ENCODE measurements around the gene BCL7C. TPM values are rescaled to one million over a fixed set of nuclear protein-coding genes. Genes with fewer than 3 reads are reported as not detected.
A peak's percentile ranks its signal among the peaks of the same experiment; 100 is the strongest.

Gene BCL7C
- total and polyA plus RNA-seq, 12 donors, result 24.2 to 68.8 (median 27.5) TPM

DNA sequence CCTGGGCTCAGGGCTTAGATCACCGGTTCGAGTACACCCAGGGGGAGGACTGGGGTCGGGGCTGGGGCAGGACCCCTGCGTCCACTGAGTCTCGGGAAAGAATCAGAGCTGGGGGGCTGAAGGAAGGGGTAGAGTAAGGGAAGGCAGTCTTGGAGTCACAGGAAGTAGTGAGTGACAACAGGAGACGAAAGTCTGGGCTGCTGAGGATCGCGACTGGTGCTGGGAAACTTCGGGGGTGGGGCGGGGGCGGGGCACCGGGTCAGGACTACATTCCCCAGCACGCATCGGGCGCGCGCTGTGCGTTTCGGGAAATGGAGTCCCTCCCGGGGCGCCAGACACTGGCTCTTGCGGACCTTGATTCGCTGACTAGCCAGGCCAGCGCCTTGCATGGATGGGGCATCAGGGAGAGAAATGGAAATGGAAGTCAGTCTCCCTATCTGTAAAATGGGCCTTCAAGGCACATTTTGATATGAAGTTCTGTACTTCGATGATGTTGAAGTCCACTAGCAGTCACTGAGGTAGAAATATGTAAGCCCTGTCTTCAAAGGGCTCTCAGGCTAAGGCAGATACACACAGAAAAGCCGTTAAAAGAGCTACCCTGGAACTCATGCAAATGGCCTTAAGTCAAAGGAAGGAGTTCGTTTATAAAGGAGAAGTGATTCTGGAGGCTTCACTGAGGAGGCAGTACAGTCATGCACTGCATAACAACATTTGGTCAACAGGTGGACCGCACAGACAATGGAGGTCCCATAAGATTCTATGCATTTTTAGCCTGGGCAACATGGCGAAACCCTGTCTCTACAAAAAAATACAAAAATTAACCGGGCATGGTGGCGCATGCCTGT, 3.2 kb upstream of the BCL7C start:
- intact Hi-C loops (cut with DNase I), result loop anchor here in 3 of 10 donors (2.0 kb wide), 2 partner anchors 22 to 26 kb away; partner anchors contain the start of gene FBXL19 (in 1 of the 3)
- peak; percentile 62 to 81 (median 72) for ATAC-seq
- WGBS, 2 donors, result 18 to 19% methylated on average over 31 of the region's 31 CpGs
- Histone ChIP-seq H3K4me3 (peak overlapping the region; percentile 45 to 74 (median 60)), H3K36me3 (peaks cover 0 to 6% (median 0%) of the 10 kb centered on the region in 9 donors), H3K4me1 (peaks cover 13 to 62% (median 45%) of the 10 kb centered on the region in 9 donors), H3K27ac (peak overlapping the region; percentile 92 to 100 (median 98)), H3K9me3 (no peaks in the 10 kb centered on the region), H3K27me3 (no peaks in the 10 kb centered on the region)
- no peak for TF ChIP-seq CTCF (IDR thresholded peaks at IDR 0.05)
- DNase-seq, result peak; percentile 90 to 92

GRCh38 chr16:30896261-30896888, 2.5 kb upstream of the BCL7C start, which contains the start of gene CTF1:
Gene CTF1, plus strand, starts transcription at chr16:30896614. Its CDS starts 30 bp downstream, at chr16:30896644.
- 6 to 19% methylated on average over 28 to 31 of the region's 31 CpGs for WGBS, 2 donors
- intact Hi-C loops (cut with DNase I), result loop anchor here in 3 of 10 donors (2.0 kb wide), 2 partner anchors 22 to 26 kb away; partner anchors contain the start of gene FBXL19 (in 1 of the 3)
- ATAC-seq, result peak; percentile 70 to 88 (median 81)
- H3K36me3 ChIP-seq, result peaks cover 0 to 14% (median 5%) of the 10 kb centered on the region in 9 donors
- peaks cover 13 to 57% (median 40%) of the 10 kb centered on the region in 9 donors for H3K4me1 ChIP-seq
- H3K27ac ChIP-seq, result peak within 1 kb of the TSS; percentile 92 to 100 (median 98)
- no peaks in the 10 kb centered on the region for H3K9me3 ChIP-seq
- no peak for TF ChIP-seq CTCF (IDR thresholded peaks at IDR 0.05)
- H3K27me3 ChIP-seq, result no peaks in the 10 kb centered on the region
- peak within 1 kb of the TSS; percentile 45 to 74 (median 60) for H3K4me3 ChIP-seq
- peak; percentile 79 to 83 for DNase-seq

DNA sequence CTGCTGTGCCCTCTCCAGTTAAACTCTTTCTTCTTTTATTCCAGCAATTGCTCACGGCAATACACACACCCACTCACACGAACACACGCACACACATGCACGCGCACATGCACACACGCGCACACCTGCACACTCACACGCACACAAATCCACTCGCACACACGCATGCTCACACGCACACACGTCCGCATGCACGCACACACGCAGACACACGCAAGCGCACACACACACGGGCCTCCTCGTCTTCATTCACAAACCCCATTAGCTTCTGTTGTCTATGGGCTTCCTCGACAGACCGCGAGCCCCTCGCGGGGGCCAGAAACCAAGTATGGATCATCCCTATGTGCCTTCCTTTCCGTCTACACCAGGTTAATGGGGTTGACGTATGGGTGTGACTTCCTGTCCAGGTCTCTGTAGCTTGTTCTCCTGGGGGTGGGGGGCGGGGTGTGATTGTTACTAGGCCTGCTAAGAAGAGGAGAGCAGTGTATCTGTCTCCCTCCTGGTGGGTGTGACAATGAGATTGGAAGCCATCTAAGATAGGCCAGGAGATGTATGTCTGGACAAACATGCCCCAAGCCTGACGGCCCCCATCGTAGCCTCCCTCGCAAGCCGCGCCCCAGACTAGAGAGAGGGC, 1.9 kb upstream of the BCL7C start:
- peak in 6 of 8 donors; percentile 0 to 19 (median 0) for ATAC-seq

More for the DNA sequence above, 1.9 kb upstream of the BCL7C start:
- 57 to 60% methylated on average over 32 of the region's 32 CpGs for WGBS, 2 donors
- TF ChIP-seq CTCF (IDR thresholded peaks at IDR 0.05), result no peak
- no peak for DNase-seq
- Histone ChIP-seq H3K9me3 (no peaks in the 10 kb centered on the region), H3K27ac (peak overlapping the region; percentile 92 to 100 (median 98)), H3K36me3 (peaks cover 0 to 20% (median 8%) of the 10 kb centered on the region in 9 donors), H3K4me1 (peaks cover 13 to 51% (median 36%) of the 10 kb centered on the region in 9 donors), H3K27me3 (no peaks in the 10 kb centered on the region), H3K4me3 (peak overlapping the region in 9 of 10 donors; percentile 46 to 74 (median 61))
- intact Hi-C loops (cut with DNase I), result loop anchor here in 4 of 10 donors (2.0 kb wide), 3 partner anchors 21 to 51 kb away; partner anchors contain the start of gene FBXL19 (in 1 of the 4)
